Measurements from ENCODE around the gene SLC25A48. TPM values are rescaled to one million over a fixed set of nuclear protein-coding genes. Genes with fewer than 3 reads are reported as not detected.

Gene SLC25A48, protein sequence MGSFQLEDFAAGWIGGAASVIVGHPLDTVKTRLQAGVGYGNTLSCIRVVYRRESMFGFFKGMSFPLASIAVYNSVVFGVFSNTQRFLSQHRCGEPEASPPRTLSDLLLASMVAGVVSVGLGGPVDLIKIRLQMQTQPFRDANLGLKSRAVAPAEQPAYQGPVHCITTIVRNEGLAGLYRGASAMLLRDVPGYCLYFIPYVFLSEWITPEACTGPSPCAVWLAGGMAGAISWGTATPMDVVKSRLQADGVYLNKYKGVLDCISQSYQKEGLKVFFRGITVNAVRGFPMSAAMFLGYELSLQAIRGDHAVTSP
- total RNA-seq (1 to 10 TPM in 1 of 7 donors, not detected in 6; 1.4 TPM), polyA plus RNA-seq (not detected)
- long read RNA-seq, donor 1: 0 reads
- long read RNA-seq, donor 2: 0 reads
- long read RNA-seq, donor 3: 0 reads

DNA sequence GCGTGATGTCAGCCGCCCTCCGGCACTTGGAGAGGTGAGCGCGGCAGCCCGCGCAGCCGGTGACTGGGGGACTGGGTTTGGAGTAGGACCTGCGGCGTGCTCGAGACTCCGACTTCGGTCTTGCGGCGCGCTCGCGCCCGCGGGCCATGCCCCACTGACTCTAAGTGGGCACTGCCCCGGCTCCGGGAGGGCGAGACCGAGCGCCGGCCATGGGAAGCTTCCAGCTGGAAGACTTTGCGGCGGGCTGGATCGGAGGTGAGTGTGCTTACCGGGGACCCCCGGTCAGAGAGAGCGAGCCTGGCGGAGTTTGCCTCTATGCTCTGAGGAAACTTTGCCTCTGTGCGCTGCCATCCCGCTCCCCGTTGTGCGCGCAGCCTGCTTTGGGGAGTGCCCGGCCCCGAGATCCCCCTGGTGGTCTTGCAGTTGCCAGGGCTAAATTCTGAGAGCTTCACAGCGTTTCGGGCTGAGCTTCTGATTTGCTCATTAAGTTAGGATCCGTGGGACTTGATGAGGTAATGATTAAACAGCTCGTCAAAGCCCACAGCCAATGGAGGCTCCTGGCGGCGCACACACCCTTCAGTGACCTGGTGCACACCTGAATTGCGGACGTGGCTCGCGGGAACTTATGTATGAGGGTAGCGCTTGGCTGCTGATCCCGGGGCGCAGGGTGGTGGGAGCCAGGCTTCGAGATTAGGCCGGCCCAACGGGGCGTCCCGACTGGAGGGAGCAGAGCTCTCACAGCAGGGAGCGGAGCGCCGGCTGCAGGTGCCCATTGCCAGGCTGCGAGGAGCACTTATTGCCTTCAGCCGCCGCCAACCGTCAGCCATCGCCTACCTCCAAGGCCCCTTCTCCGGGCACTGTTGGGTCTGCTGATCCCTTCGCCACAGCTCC lies at the start of gene SLC25A48:
SLC25A48 (plus strand) TSS at position 25 of the 891 bp plus-strand sequence; CDS start at position 210, 185 bp downstream.
- DNase-seq: peak in 2 of 5 donors; percentile 36 to 47
- 1 to 3% (median 1%) methylated on average over 66 to 68 of the region's 68 CpGs for WGBS, 3 donors
- H3K4me1 ChIP-seq (ENCODE audit: insufficient read depth): no peaks in the 10 kb centered on the region
- no peaks in the 10 kb centered on the region for H3K36me3 ChIP-seq
- TF ChIP-seq, protein P1, sequence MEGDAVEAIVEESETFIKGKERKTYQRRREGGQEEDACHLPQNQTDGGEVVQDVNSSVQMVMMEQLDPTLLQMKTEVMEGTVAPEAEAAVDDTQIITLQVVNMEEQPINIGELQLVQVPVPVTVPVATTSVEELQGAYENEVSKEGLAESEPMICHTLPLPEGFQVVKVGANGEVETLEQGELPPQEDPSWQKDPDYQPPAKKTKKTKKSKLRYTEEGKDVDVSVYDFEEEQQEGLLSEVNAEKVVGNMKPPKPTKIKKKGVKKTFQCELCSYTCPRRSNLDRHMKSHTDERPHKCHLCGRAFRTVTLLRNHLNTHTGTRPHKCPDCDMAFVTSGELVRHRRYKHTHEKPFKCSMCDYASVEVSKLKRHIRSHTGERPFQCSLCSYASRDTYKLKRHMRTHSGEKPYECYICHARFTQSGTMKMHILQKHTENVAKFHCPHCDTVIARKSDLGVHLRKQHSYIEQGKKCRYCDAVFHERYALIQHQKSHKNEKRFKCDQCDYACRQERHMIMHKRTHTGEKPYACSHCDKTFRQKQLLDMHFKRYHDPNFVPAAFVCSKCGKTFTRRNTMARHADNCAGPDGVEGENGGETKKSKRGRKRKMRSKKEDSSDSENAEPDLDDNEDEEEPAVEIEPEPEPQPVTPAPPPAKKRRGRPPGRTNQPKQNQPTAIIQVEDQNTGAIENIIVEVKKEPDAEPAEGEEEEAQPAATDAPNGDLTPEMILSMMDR (IDR thresholded peaks at IDR 0.05): no peak
- TF ChIP-seq EP300 (IDR thresholded peaks at IDR 0.05): no peak
- TF ChIP-seq POLR2A (IDR thresholded peaks at IDR 0.05): no peak
- intact Hi-C loops (cut with DNase I): loop anchor here in 2 of 4 donors (5.0 kb wide), 2 partner anchors 273 to 278 kb away; no protein-coding TSS in a partner anchor
- no peak within 1 kb of the TSS for H3K27ac ChIP-seq
- no peaks in the 10 kb centered on the region for H3K9me3 ChIP-seq
- H3K27me3 ChIP-seq: no peaks in the 10 kb centered on the region
- H3K4me3 ChIP-seq: no peak within 1 kb of the TSS

DNA sequence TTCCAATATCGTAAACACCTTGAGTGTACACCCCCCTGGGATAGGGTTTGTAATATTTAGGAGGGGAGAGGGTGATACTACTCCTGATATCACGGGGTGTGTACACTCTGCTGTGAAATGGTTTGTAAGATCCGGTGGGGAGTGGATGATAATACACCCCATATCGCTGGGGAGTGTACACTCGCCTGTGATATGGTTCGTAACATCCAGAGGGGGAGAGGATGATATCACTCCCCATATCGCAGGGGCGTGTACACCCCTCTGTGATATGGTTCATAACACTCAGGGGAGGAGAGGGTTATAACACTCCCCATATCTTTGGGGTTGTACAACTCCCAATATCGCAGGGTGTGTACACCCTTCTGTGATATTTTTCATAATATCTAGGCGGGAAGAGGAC lies 33.8 kb upstream of the SLC25A48 start:
- Histone ChIP-seq H3K27ac (no peak overlapping the region), H3K9me3 (no peaks in the 10 kb centered on the region), H3K4me1 (ENCODE audit: insufficient read depth) (no peaks in the 10 kb centered on the region), H3K27me3 (no peaks in the 10 kb centered on the region), H3K4me3 (no peak overlapping the region), H3K36me3 (no peaks in the 10 kb centered on the region)
- 60 to 69% (median 62%) methylated on average over 10 of the region's 10 CpGs for WGBS, 3 donors
- intact Hi-C loops (cut with DNase I): no loop called here
- no peak for DNase-seq
- TF ChIP-seq POLR2A (IDR thresholded peaks at IDR 0.05): no peak
- TF ChIP-seq EP300 (IDR thresholded peaks at IDR 0.05): no peak
- TF ChIP-seq, protein P1 (IDR thresholded peaks at IDR 0.05): no peak

DNA sequence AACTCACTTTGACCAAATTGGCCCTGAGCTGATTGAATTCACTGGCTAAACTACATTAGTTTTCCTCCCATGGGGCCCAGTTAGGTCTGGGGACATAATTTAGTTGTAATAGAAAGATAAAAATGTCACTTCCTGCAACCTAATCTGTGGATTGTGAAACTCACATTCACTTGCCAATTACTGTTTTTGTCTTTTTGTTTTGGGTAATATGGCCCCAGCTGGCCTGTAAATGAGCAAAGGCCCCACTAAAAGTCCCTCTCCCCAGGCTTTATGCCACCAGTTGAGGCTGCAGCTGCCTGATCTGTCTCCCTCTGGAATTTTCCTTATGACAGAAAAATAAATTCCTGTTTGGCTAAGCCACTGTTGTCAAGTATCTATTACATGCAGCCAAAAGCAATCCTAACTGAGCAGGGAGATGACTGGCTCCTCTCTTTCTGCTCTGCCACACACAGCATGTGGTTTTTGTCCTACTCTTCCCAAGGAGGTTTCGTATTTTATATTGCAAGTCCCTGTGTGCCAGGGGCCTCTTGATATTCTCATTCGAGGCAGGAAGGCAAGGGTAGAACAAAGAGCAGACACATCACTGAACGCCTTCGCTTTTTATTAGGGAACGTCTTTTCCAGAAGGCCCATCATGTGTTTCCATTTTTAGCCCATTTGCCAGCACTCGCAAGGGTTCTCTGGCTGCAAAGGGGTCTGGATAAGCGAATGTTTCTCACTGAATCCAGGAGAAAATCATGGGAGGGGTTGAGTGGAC lies 24.1 kb upstream of the SLC25A48 start:
- intact Hi-C loops (cut with DNase I): no loop called here
- H3K27me3 ChIP-seq: no peaks in the 10 kb centered on the region
- no peaks in the 10 kb centered on the region for H3K4me1 ChIP-seq (ENCODE audit: insufficient read depth)
- DNase-seq: no peak
- no peaks in the 10 kb centered on the region for H3K36me3 ChIP-seq
- 85 to 89% (median 87%) methylated on average over 7 of the region's 7 CpGs for WGBS, 3 donors
- H3K4me3 ChIP-seq: no peak overlapping the region
- H3K27ac ChIP-seq: no peak overlapping the region
- no peaks in the 10 kb centered on the region for H3K9me3 ChIP-seq
- TF ChIP-seq EP300 (IDR thresholded peaks at IDR 0.05) (no peak), POLR2A (IDR thresholded peaks at IDR 0.05) (no peak)
- TF ChIP-seq, protein P1 (IDR thresholded peaks at IDR 0.05): no peak

DNA sequence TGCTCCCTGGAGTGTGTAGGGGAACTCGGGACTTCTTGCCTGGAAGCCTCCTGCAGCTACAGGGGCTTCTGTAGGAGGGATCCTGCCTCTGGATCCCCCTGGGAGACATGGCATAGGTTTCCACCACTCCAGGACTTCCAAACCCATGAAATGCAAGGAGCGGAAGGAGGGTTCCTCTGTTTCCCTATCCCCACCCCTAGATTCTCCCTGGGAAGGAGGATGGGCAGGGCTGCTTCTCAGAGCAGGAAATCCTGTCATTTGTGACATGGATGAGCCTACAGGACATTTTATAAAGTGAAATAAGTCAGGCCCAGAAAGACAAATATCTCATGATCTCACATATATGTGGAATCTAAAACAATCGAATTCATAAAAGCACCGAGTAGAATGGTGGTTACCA lies 23.5 kb upstream of the SLC25A48 start:
- Histone ChIP-seq H3K27me3 (no peaks in the 10 kb centered on the region), H3K4me1 (ENCODE audit: insufficient read depth) (no peaks in the 10 kb centered on the region), H3K27ac (no peak overlapping the region), H3K36me3 (no peaks in the 10 kb centered on the region), H3K9me3 (no peaks in the 10 kb centered on the region), H3K4me3 (no peak overlapping the region)
- DNase-seq: no peak
- TF ChIP-seq EP300 (IDR thresholded peaks at IDR 0.05): no peak
- TF ChIP-seq, protein P1 (IDR thresholded peaks at IDR 0.05): no peak
- TF ChIP-seq POLR2A (IDR thresholded peaks at IDR 0.05): no peak
- WGBS, 3 donors: 91 to 94% (median 92%) methylated on average over 4 of the region's 4 CpGs
- intact Hi-C loops (cut with DNase I): no loop called here

All from ovary (tissue), 10 donors.